Astrocyte of the cerebellum (primary cell): ENCODE data around the gene OTOP3.

ENCODE experiments used
- DNase-seq: peaks from one replicate; pipeline ENCODE4 v3.0.0-alpha.2; 2011; ENCODE audit warnings: low read depth
- H3K4me3 ChIP-seq: 2 replicates; pipeline ENCODE4 v1.5.1; 2011; ENCODE audit warnings: mild to moderate bottlenecking, low read depth, low read length, moderate library complexity
- CTCF ChIP-seq: IDR thresholded peaks from 2 replicates; pipeline ENCODE4 v1.5.1; 2012; ENCODE audit warnings: low read length, low read depth, moderate library complexity, mild to moderate bottlenecking; ENCODE audit errors: missing control alignments
- in situ Hi-C: cut with HindIII; loops from 2 replicates; pipeline ENCODE4 v1.10.0; 2017; ENCODE audit warnings: low sequenced_read_pairs

The OTOP3 gene

GRCh38 chr17:74950207-74950606 lies 14.5 kb downstream of the OTOP3 start:
- no peak for TF ChIP-seq CTCF
- H3K4me3 ChIP-seq = no peak overlapping the region
- in situ Hi-C loops = no loop called here
- no peak for DNase-seq

- H3K4me3 ChIP-seq = no peak overlapping the region
- in situ Hi-C loops = no loop called here
- DNase-seq = no peak
- TF ChIP-seq CTCF = no peak
These were observed 15.4 kb downstream of the OTOP3 start for GRCh38 chr17:74951065-74951464.

- in situ Hi-C loops = no loop called here
- no peak for DNase-seq
- TF ChIP-seq CTCF = no peak
These were observed 16.2 kb downstream of the OTOP3 start for GRCh38 chr17:74951680-74952421.

GRCh38 chr17:74952431-74953133 lies 16.9 kb downstream of the OTOP3 start:
- H3K4me3 ChIP-seq = no peak overlapping the region
- no peak for TF ChIP-seq CTCF
- in situ Hi-C loops = no loop called here
- DNase-seq = no peak

More at GRCh38 chr17:74951680-74952421, 16.2 kb downstream of the OTOP3 start:
- no peak overlapping the region for H3K4me3 ChIP-seq

DNA sequence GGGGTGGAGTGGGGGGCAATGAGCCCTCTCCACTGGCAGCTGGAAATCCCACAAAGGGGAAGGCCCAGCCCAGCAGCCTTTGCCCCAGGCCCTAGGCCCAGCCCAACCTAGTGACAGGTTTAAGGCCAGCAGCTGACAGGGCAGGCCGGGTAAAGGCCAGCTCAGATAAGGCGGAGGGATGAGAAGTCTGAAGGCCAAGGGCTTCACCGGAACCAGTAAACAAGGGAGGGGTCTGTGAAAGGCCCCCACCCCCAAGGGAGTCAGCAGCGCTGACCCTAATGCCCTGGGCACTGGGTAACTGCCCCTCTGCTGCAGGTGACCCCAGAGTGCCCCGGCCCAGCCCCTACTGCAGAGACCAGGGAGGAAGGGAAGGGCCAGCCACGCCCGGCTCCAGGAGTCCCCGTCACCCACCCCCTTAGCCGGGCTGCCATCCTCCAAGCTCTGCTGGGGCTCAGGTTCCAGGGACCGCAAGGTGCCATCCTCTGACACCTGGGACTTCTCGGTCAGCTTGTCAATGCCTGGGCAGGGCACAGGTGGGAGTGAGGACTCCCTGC lies 17.5 kb downstream of the OTOP3 start:
- no peak for TF ChIP-seq CTCF
- no peak for DNase-seq
- in situ Hi-C loops = no loop called here
- no peak overlapping the region for H3K4me3 ChIP-seq

- in situ Hi-C loops = no loop called here
- DNase-seq = no peak
- TF ChIP-seq CTCF = no peak
- no peak overlapping the region for H3K4me3 ChIP-seq
These were observed 18.4 kb downstream of the OTOP3 start for GRCh38 chr17:74954115-74954514.
